Mesenchymal stem cell (in vitro differentiated cells and primary cell): ENCODE data around the gene FURIN.
A peak's percentile ranks its signal among the peaks of the same experiment; 100 is the strongest.
"Not testable (repeated sequence)": the region's sequence is repeated elsewhere in the genome, so short reads cannot be mapped to it uniquely, and the experiment has no call there.

ENCODE experiments used
- DNase-seq: peaks from one replicate; pipeline ENCODE4 v3.0.0-alpha.2; 2013
- H2AFZ ChIP-seq: one replicate; pipeline ENCODE4 v1.6.1; 2013; ENCODE audit warnings: low read depth, mild to moderate bottlenecking, control low read depth, inconsistent platforms, low read length, moderate library complexity
- H2AK5ac ChIP-seq: 2 replicates; pipeline ENCODE4 v1.6.1; 2013; ENCODE audit warnings: low read length, moderate library complexity, mild to moderate bottlenecking, inconsistent platforms; ENCODE audit not compliant: severe bottlenecking
- H2BK120ac ChIP-seq: one replicate; pipeline ENCODE4 v1.6.1; 2013; ENCODE audit warnings: low read depth, mild to moderate bottlenecking, inconsistent platforms, low read length, moderate library complexity
- H2BK12ac ChIP-seq, 2 experiments: one replicate each; pipeline ENCODE4 v1.6.1; 2013; ENCODE audit warnings: inconsistent platforms in 2 of 2, low read length in 2 of 2, mild to moderate bottlenecking in 2 of 2, moderate library complexity in 2 of 2, control low read depth in 1 of 2
- H2BK15ac ChIP-seq: one replicate; pipeline ENCODE4 v1.6.1; 2013; ENCODE audit warnings: mild to moderate bottlenecking, low read depth, inconsistent platforms; ENCODE audit not compliant: poor library complexity, severe bottlenecking
- H2BK5ac ChIP-seq: 2 replicates; pipeline ENCODE4 v1.6.1; 2013; ENCODE audit warnings: low read depth, mild to moderate bottlenecking, low read length, control low read depth, inconsistent platforms; ENCODE audit not compliant: poor library complexity, severe bottlenecking
- H3K14ac ChIP-seq, 2 experiments: one replicate each; pipeline ENCODE4 v1.6.1; 2013; ENCODE audit warnings: inconsistent platforms in 2 of 2, low read length in 2 of 2, control low read depth in 1 of 2, mild to moderate bottlenecking in 1 of 2, moderate library complexity in 1 of 2
- H3K18ac ChIP-seq, 2 experiments: one replicate each; pipeline ENCODE4 v1.6.1; 2013; ENCODE audit warnings: inconsistent platforms in 2 of 2, low read length in 2 of 2, control low read depth in 1 of 2, low read depth in 1 of 2, mild to moderate bottlenecking in 1 of 2
- H3K23ac ChIP-seq, 2 experiments: one replicate each; pipeline ENCODE4 v1.6.1; 2013; ENCODE audit warnings: inconsistent platforms in 2 of 2, low read length in 2 of 2, mild to moderate bottlenecking in 2 of 2, moderate library complexity in 2 of 2, control low read depth in 1 of 2
- H3K27ac ChIP-seq: 2 replicates; pipeline ENCODE4 v1.5.1; 2013; ENCODE audit warnings: mild to moderate bottlenecking, moderate library complexity, low read length, control low read depth, inconsistent platforms; ENCODE audit not compliant: poor library complexity, severe bottlenecking
- H3K27me3 ChIP-seq, 2 experiments: 2 replicates each; pipeline versions ENCODE4 v1.6.1 to v1.7.0; 2013; ENCODE audit warnings: low read length in 2 of 2, mild to moderate bottlenecking in 2 of 2, moderate library complexity in 2 of 2, control low read depth in 1 of 2, inconsistent platforms in 1 of 2; ENCODE audit not compliant: control insufficient read depth in 1 of 2, insufficient read depth in 1 of 2
- H3K36me3 ChIP-seq, 2 experiments: 2 replicates each; pipeline versions ENCODE4 v1.6.1 to v1.7.0; 2013; ENCODE audit warnings: low read length in 2 of 2, control low read depth in 1 of 2, inconsistent platforms in 1 of 2, low read depth in 1 of 2, mild to moderate bottlenecking in 1 of 2; ENCODE audit not compliant: insufficient read depth in 2 of 2, control insufficient read depth in 1 of 2
- H3K4ac ChIP-seq, 2 experiments: one replicate each; pipeline ENCODE4 v1.6.1; 2013; ENCODE audit warnings: inconsistent platforms in 2 of 2, low read length in 2 of 2, mild to moderate bottlenecking in 2 of 2, moderate library complexity in 2 of 2, control low read depth in 1 of 2, low read depth in 1 of 2
- H3K4me1 ChIP-seq: 2 replicates; pipeline ENCODE4 v1.6.1; 2013; ENCODE audit warnings: low read depth, low read length, control low read depth; ENCODE audit not compliant: control insufficient read depth, insufficient read depth
- H3K4me2 ChIP-seq: 2 replicates; pipeline ENCODE4 v1.6.1; 2013; ENCODE audit warnings: low read length, mild to moderate bottlenecking, inconsistent platforms; ENCODE audit not compliant: poor library complexity, severe bottlenecking
- H3K4me3 ChIP-seq, 2 experiments: 2 replicates each; pipeline versions ENCODE4 v1.5.1 to v1.7.0; 2013; ENCODE audit warnings: low read length in 2 of 2, mild to moderate bottlenecking in 2 of 2, control low read depth in 1 of 2, low read depth in 1 of 2; ENCODE audit not compliant: insufficient read depth in 1 of 2
- H3K79me1 ChIP-seq: replicated peaks from 2 replicates; pipeline ENCODE4 v1.6.1; 2013; ENCODE audit warnings: mild to moderate bottlenecking, control low read depth, low read length, inconsistent platforms; ENCODE audit not compliant: poor library complexity, severe bottlenecking
- H3K9ac ChIP-seq: 2 replicates; pipeline ENCODE4 v1.7.0; 2013; ENCODE audit warnings: mild to moderate bottlenecking, low read length, moderate library complexity
- H3K9me3 ChIP-seq: 2 replicates; pipeline ENCODE4 v1.7.0; 2013; ENCODE audit warnings: mild to moderate bottlenecking, low read length; ENCODE audit not compliant: control insufficient read depth
- H4K8ac ChIP-seq: one replicate; pipeline ENCODE4 v1.6.1; 2013; ENCODE audit warnings: inconsistent platforms, mild to moderate bottlenecking, low read length, moderate library complexity
- H4K91ac ChIP-seq: one replicate; pipeline ENCODE4 v1.6.1; 2013; ENCODE audit warnings: mild to moderate bottlenecking, low read length, inconsistent platforms
- WGBS: methylation state at CpG from one replicate; pipeline ENCODE4 v1.1.7; 2013; ENCODE audit warnings: mixed read lengths; 5-methylcytosine and 5-hydroxymethylcytosine counted together

FURIN gene

GRCh38 chr15:90907051-90907660 is 38.8 kb downstream of the FURIN start:
- Histone ChIP-seq H4K8ac (no peak overlapping the region), H2AFZ (no peak overlapping the region), H3K9me3 (no peaks in the 10 kb centered on the region), H3K14ac (no peak overlapping the region), H3K9ac (peak overlapping the region; percentile 45), H2BK15ac (no peak overlapping the region), H2BK12ac (no peak overlapping the region), H3K27ac (no peak overlapping the region), H3K36me3 (peaks cover 54 to 61% of the 10 kb centered on the region in 2 experiments), H3K79me1 (peaks cover 7% of the 10 kb centered on the region), H2BK120ac (no peak overlapping the region), H3K4me1 (peaks cover 8% of the 10 kb centered on the region), H3K18ac (no peak overlapping the region), H3K4me3 (no peak overlapping the region), H3K4ac (no peak overlapping the region), H3K27me3 (no peaks in the 10 kb centered on the region), H3K4me2 (no peak overlapping the region), H2BK5ac (no peak overlapping the region), H4K91ac (no peak overlapping the region), H2AK5ac (no peak overlapping the region), H3K23ac (no peak overlapping the region)
- 84% methylated on average over 15 of the region's 15 CpGs for WGBS
- DNase-seq: no peak

- WGBS: 92% methylated on average over 9 of the region's 9 CpGs
- Histone ChIP-seq H2BK5ac (no peak overlapping the region), H3K79me1 (peaks cover 7% of the 10 kb centered on the region)
Observed at GRCh38 chr15:90907838-90908507, 39.6 kb downstream of the FURIN start.

GRCh38 chr15:90909449-90909848 is 41.1 kb downstream of the FURIN start:
- H4K8ac ChIP-seq, H3K27ac ChIP-seq, H2BK120ac ChIP-seq, H3K9ac ChIP-seq, H2BK12ac ChIP-seq, H3K4me1 ChIP-seq, H3K4me3 ChIP-seq, H3K23ac ChIP-seq, H2BK15ac ChIP-seq, H2AK5ac ChIP-seq, H3K27me3 ChIP-seq, H4K91ac ChIP-seq, H3K9me3 ChIP-seq, H2AFZ ChIP-seq, DNase-seq, H3K4ac ChIP-seq, H2BK5ac ChIP-seq, H3K79me1 ChIP-seq, H3K14ac ChIP-seq, H3K4me2 ChIP-seq, H3K18ac ChIP-seq: not testable (repeated sequence)
- H3K36me3 ChIP-seq: peaks cover 77 to 79% of the 10 kb centered on the region in 2 experiments
- WGBS: 96% methylated on average over 9 of the region's 11 CpGs

More at GRCh38 chr15:90907838-90908507, 39.6 kb downstream of the FURIN start:
- H2BK120ac ChIP-seq: no peak overlapping the region
- H4K91ac ChIP-seq: no peak overlapping the region
- no peak overlapping the region for H3K23ac ChIP-seq
- H4K8ac ChIP-seq: no peak overlapping the region
- H2BK15ac ChIP-seq: no peak overlapping the region
- no peak overlapping the region for H3K14ac ChIP-seq
- H3K27ac ChIP-seq: no peak overlapping the region
- peak overlapping the region; percentile 45 for H3K9ac ChIP-seq
- no peaks in the 10 kb centered on the region for H3K9me3 ChIP-seq
- H2BK12ac ChIP-seq: no peak overlapping the region
- no peak for DNase-seq
- H3K4me3 ChIP-seq: no peak overlapping the region
- H3K4me2 ChIP-seq: no peak overlapping the region
- no peak overlapping the region for H2AK5ac ChIP-seq
- peaks cover 8% of the 10 kb centered on the region for H3K4me1 ChIP-seq
- H3K18ac ChIP-seq: no peak overlapping the region
- no peaks in the 10 kb centered on the region for H3K27me3 ChIP-seq
- no peak overlapping the region for H3K4ac ChIP-seq
- H2AFZ ChIP-seq: no peak overlapping the region
- peaks cover 63 to 69% of the 10 kb centered on the region in 2 experiments for H3K36me3 ChIP-seq

GRCh38 chr15:90909976-90910375 is 41.6 kb downstream of the FURIN start:
- H4K8ac ChIP-seq: no peak overlapping the region
- peaks cover 5% of the 10 kb centered on the region for H3K79me1 ChIP-seq
- H2BK12ac ChIP-seq: no peak overlapping the region
- H2BK5ac ChIP-seq: no peak overlapping the region
- no peak overlapping the region for H3K4me2 ChIP-seq
- no peak overlapping the region for H3K14ac ChIP-seq
- H3K27me3 ChIP-seq: no peaks in the 10 kb centered on the region
- no peaks in the 10 kb centered on the region for H3K9me3 ChIP-seq
- no peak overlapping the region for H3K27ac ChIP-seq
- no peak overlapping the region for H2BK15ac ChIP-seq
- 98% methylated on average over 8 of the region's 8 CpGs for WGBS
- no peak overlapping the region for H3K9ac ChIP-seq
- H2BK120ac ChIP-seq: no peak overlapping the region
- no peak overlapping the region for H2AK5ac ChIP-seq
- no peak overlapping the region for H2AFZ ChIP-seq
- H3K4me1 ChIP-seq: peaks cover 3% of the 10 kb centered on the region
- DNase-seq: no peak
- no peak overlapping the region for H3K23ac ChIP-seq
- no peak overlapping the region for H3K18ac ChIP-seq
- H3K4ac ChIP-seq: no peak overlapping the region
- peaks cover 79% of the 10 kb centered on the region in 2 experiments for H3K36me3 ChIP-seq
- H3K4me3 ChIP-seq: no peak overlapping the region
- H4K91ac ChIP-seq: no peak overlapping the region
